Upper lobe of right lung (tissue), 1 donor: ENCODE measurements around the gene EPRS1. TPM values are rescaled to one million over a fixed set of nuclear protein-coding genes. Genes with fewer than 3 reads are reported as not detected.

Source experiments
- ATAC-seq: fragments of 200-7000 bp; cut with Tn5 transposase; one replicate; pipeline ENCODE4 v1.9.1; 2020; ENCODE audit warnings: mild to moderate bottlenecking, moderate library complexity
- DNase-seq: peaks from one replicate; pipeline ENCODE4 v3.0.0-alpha.2; 2020
- H3K27ac ChIP-seq: fragments of 200-600 bp; one replicate; pipeline ENCODE4 v1.8.0; 2022
- H3K27me3 ChIP-seq: fragments of 200-600 bp; one replicate; pipeline ENCODE4 v1.8.0; 2022; ENCODE audit warnings: mild to moderate bottlenecking
- H3K36me3 ChIP-seq: fragments of 200-600 bp; one replicate; pipeline ENCODE4 v1.8.0; 2022
- H3K4me1 ChIP-seq: fragments of 200-600 bp; one replicate; pipeline ENCODE4 v1.8.0; 2022
- H3K4me3 ChIP-seq: fragments of 200-600 bp; one replicate; pipeline ENCODE4 v1.8.0; 2022; ENCODE audit warnings: mild to moderate bottlenecking
- H3K9me3 ChIP-seq: fragments of 200-600 bp; one replicate; pipeline ENCODE4 v1.8.0; 2022
- intact Hi-C: fragments of 100-400 bp; cut with DNase I; formaldehyde crosslinking; loops from one replicate; pipeline ENCODE4 v1.11.0; 2022
- total RNA-seq: library from RNA; stranded (reverse); fragmentation: NEBNext Ultra II Directional; extraction: Animal tissue kit (Norgen Biotek cat#: 25700); gene quantifications from one replicate; pipeline ENCODE4 v1.2.1, GENCODE V29; 2021
- TF ChIP-seq, protein P1 (sequence below): fragments of 200-600 bp; IDR thresholded peaks from one replicate; pipeline ENCODE4 v1.8.0; 2022; ENCODE audit warnings: antibody characterized with exemption
- donor health status: DM: no; HTN: yes; CAD: no; lungs with severe emphysema.

EPRS1 gene
- total RNA-seq, 1 donor from 2014 or later = 79.7 TPM

DNA sequence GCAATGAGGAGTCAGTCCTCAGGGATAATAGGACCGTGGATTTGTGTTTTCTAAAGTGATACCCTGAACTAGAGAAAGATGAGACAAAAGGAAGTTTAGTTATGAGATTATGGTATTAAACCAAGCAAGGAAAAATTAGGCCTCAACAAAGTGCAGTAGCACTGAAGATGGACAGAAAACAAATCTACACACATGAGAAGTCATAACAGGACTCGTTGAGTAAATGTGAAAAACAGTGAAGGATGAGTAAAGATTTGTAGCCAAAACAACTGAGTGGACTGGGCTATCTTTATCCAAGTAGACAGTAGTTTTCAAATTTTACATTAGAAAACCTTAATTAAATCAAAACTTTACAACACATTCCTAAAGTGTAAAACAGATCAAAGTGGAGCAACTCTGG, 15.0 kb downstream of the EPRS1 start:
- Histone ChIP-seq H3K4me3 (no peak overlapping the region), H3K4me1 (no peaks in the 10 kb centered on the region), H3K27me3 (no peaks in the 10 kb centered on the region), H3K27ac (no peak overlapping the region), H3K9me3 (no peaks in the 10 kb centered on the region), H3K36me3 (peaks cover 69% of the 10 kb centered on the region)
- DNase-seq (no peak), ATAC-seq (no peak)
- TF ChIP-seq, protein P1, sequence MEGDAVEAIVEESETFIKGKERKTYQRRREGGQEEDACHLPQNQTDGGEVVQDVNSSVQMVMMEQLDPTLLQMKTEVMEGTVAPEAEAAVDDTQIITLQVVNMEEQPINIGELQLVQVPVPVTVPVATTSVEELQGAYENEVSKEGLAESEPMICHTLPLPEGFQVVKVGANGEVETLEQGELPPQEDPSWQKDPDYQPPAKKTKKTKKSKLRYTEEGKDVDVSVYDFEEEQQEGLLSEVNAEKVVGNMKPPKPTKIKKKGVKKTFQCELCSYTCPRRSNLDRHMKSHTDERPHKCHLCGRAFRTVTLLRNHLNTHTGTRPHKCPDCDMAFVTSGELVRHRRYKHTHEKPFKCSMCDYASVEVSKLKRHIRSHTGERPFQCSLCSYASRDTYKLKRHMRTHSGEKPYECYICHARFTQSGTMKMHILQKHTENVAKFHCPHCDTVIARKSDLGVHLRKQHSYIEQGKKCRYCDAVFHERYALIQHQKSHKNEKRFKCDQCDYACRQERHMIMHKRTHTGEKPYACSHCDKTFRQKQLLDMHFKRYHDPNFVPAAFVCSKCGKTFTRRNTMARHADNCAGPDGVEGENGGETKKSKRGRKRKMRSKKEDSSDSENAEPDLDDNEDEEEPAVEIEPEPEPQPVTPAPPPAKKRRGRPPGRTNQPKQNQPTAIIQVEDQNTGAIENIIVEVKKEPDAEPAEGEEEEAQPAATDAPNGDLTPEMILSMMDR = no peak
- intact Hi-C loops = no loop called here

DNA sequence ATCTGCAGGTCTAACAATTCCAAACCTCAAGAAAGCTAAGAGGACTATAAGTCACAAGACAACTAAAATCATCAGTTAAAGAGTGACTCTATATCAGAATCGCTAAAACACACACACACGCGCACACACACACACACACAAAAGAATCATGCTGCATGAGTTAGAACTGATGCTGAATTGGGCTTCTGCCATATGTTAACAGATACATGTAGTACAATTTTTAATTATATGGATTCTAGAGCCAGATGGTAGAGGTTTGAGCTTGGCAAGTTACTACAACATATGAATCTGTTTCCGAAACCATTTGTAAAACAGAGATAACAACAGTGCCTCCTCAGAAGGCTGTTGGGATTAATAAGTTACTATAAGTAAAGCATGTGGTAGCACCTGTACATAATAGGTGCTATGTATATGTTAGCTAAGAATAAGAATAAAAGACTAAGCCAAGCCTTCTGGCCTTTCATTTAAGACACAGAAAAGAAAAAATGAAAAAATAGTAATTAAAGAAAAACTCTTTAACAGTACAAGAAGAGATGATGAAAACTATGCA, 17.9 kb downstream of the EPRS1 start:
- Histone ChIP-seq H3K27me3 (no peaks in the 10 kb centered on the region), H3K4me3 (no peak overlapping the region), H3K9me3 (no peaks in the 10 kb centered on the region), H3K36me3 (peaks cover 86% of the 10 kb centered on the region), H3K27ac (no peak overlapping the region), H3K4me1 (no peaks in the 10 kb centered on the region)
- ATAC-seq (no peak), DNase-seq (no peak)
- intact Hi-C loops = no loop called here
- TF ChIP-seq, protein P1 = no peak

DNA sequence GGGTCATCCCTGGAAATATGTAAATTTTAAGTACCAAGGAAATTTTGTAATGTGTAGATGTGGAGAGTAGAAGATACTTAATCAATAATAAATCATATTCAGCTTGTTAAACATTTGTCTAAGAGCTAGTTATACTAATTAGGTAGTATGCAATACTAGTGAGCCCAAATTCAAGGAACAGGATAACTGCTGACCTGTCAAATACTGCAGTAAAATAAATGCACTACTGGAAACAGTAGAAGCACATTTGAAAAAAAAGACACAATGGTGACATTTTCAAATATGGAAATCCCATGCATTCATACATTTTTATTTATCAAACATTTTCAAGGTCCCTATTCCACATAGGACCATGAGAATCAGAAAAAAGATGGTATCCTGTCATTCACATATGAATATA, 27.2 kb downstream of the EPRS1 start:
- no peak overlapping the region for H3K4me3 ChIP-seq
- H3K36me3 ChIP-seq = peaks cover 73% of the 10 kb centered on the region
- intact Hi-C loops = no loop called here

DNA sequence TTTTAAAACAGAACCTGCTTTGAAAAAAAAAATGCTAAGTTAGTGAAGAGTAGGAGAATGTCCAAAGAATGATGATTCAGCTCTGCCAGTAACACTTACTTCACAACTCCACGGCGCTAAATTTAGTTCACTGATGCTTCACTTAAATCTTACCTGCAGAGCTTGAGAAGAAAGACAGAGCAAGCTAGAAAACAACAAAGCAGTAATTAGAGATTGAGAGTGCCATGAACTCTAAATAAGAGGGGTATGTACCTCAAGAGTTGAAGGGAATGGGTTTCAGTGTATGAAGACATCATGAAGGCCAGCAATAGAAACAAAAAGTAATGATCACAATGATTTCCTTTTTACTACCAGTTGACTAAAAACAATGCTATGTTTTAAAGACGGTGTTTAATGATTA, 32.8 kb downstream of the EPRS1 start:
- no peak overlapping the region for H3K27ac ChIP-seq
- intact Hi-C loops = no loop called here
- H3K9me3 ChIP-seq = no peaks in the 10 kb centered on the region
- H3K4me3 ChIP-seq = no peak overlapping the region
- DNase-seq (no peak), ATAC-seq (no peak)
- TF ChIP-seq, protein P1 = no peak
- no peaks in the 10 kb centered on the region for H3K27me3 ChIP-seq
- H3K36me3 ChIP-seq = peaks cover 68% of the 10 kb centered on the region
- no peaks in the 10 kb centered on the region for H3K4me1 ChIP-seq

More for the DNA sequence above, 27.2 kb downstream of the EPRS1 start:
- TF ChIP-seq, protein P1 = no peak
- no peaks in the 10 kb centered on the region for H3K27me3 ChIP-seq
- H3K9me3 ChIP-seq = no peaks in the 10 kb centered on the region
- DNase-seq (no peak), ATAC-seq (no peak)
- H3K27ac ChIP-seq = no peak overlapping the region
- no peaks in the 10 kb centered on the region for H3K4me1 ChIP-seq

DNA sequence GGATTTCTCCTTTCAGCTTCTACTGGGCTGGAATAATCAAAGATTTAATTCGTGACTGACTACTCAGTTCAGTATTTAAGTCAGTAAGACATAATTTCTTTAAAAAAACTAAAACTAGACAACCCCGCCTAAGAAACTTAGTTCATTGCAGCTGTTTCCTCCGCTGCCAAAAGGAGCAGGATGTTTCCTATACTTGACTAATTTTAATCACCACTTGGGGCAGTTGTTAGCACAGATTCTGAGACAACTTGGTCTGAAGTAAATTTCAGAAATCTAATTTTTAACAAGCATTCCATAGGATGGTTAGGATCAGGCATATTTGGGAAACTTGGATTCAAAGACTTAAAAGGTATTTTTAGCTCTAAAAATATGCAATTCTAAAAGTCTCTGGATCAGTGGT, 34.0 kb downstream of the EPRS1 start:
- no peak overlapping the region for H3K27ac ChIP-seq
- ATAC-seq = no peak

More for the DNA sequence above, 34.0 kb downstream of the EPRS1 start:
- Histone ChIP-seq H3K9me3 (no peaks in the 10 kb centered on the region), H3K4me3 (no peak overlapping the region), H3K4me1 (no peaks in the 10 kb centered on the region), H3K27me3 (no peaks in the 10 kb centered on the region), H3K36me3 (peaks cover 63% of the 10 kb centered on the region)
- intact Hi-C loops = no loop called here
- DNase-seq = no peak
- TF ChIP-seq, protein P1 = no peak
